22Rv1 (cell line): ENCODE results near the gene RBM12.

Experiments used
- H3K27ac ChIP-seq: fragments of 450-650 bp; 2 replicates; pipeline ENCODE4 v1.5.1; 2017
- ZFX ChIP-seq: fragments of 450-650 bp; IDR thresholded peaks from 2 replicates; pipeline ENCODE4 v1.6.1; 2017; ENCODE audit warnings: antibody characterized with exemption, borderline replicate concordance
- TF ChIP-seq, protein P1 (sequence below): fragments of 450-650 bp; IDR thresholded peaks from 2 replicates; pipeline ENCODE4 v1.5.1; 2017; ENCODE audit warnings: mild to moderate bottlenecking

RBM12 gene

DNA sequence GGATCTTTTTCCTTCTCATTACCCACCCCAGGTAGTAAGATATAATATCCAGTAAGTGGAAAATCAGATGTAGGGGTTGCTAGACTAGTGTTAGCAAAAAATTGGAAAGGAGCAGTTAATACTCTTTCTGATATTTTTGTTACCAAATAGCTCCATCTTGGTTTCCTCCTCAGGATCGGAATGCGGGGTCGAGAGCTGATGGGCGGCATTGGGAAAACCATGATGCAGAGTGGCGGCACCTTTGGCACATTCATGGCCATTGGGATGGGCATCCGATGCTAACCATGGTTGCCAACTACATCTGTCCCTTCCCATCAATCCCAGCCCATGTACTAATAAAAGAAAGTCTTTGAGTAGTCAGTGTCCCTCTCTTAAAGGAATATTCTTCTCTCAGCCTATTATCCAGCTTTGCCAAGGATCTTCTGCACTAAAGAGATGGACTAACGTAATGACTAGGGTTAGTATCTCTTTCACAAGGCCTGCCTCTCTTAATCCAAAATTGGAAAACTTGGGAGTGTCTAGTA, 36.0 kb upstream of the RBM12 start:
- H3K27ac ChIP-seq = peak overlapping the region; percentile 90
- TF ChIP-seq, protein P1, sequence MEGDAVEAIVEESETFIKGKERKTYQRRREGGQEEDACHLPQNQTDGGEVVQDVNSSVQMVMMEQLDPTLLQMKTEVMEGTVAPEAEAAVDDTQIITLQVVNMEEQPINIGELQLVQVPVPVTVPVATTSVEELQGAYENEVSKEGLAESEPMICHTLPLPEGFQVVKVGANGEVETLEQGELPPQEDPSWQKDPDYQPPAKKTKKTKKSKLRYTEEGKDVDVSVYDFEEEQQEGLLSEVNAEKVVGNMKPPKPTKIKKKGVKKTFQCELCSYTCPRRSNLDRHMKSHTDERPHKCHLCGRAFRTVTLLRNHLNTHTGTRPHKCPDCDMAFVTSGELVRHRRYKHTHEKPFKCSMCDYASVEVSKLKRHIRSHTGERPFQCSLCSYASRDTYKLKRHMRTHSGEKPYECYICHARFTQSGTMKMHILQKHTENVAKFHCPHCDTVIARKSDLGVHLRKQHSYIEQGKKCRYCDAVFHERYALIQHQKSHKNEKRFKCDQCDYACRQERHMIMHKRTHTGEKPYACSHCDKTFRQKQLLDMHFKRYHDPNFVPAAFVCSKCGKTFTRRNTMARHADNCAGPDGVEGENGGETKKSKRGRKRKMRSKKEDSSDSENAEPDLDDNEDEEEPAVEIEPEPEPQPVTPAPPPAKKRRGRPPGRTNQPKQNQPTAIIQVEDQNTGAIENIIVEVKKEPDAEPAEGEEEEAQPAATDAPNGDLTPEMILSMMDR = no peak
- TF ChIP-seq ZFX = no peak

DNA sequence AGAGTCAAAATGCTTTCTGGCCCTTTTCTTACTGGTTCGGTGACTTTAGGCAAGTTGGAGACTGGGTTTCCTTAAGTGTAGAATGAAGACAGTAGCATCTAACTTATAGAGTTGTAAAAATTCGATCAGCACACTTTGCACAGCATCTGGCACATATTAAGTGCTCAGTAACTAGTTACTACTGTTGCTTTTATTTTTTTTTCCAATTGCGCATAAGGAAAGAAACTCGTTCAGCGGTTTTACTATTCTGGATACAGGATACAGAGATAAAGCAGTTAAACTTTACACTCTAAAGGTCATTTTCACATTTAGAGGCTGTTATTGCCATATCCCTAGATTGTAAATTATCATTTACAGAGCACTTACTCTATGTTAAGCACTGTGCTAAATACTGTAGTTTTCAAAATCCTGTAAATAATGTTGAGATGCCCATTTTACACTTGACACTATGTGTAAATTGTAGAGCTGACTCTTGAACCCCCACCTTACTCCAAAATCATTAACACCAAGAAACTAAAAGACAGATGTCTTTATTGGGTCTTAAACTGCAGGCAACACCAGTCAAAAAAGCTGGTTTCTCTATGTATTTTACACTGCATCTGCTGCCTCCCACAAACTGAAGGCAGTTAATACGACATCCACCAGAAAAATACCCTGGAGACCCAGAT, 35.4 kb upstream of the RBM12 start:
- peak overlapping the region; percentile 90 for H3K27ac ChIP-seq
- TF ChIP-seq ZFX = no peak
- TF ChIP-seq, protein P1 = no peak

DNA sequence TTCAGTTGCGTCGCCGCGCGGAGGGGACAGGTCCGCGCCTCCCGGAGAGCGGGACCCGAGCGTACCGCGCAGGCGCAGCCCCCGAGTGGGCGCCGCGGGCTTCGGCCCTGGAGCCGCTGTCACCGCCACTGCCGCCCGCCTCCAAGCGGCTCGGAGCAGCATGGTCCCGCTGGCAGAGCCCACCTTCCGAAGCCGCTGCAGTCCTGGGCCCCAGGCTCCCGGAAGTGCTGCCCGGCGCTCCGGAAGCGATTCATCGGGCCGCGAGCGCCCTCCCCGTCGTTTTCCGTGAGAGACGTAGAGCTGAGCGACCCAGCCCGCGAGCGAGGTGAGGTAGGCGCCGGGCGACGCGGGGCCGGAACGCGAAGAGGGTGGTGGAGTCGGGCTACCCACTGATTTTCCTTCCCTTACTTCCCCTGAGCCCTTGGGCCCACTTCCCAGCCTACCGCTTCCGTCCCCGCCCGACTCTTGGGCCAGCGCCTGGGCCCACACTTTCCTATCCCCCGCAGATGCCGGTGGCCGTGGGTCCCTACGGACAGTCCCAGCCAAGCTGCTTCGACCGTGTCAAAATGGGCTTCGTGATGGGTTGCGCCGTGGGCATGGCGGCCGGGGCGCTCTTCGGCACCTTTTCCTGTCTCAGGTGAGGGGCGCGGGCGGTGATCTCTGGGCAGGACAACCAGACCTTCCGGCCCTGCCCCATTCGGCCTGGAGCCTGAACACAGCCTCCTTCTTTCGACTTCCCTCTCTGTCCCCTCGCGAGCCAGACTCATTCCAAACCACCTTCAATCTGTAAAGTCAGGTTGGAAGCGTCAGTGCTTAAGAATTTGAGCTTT, 34.6 kb upstream of the RBM12 start, which contains the start of the genes NFS1 and ROMO1:
Gene NFS1 (minus strand): TSS at position 226 of the 830 bp plus-strand sequence. CDS start 64 bp downstream, at position 162.
Gene ROMO1 (plus strand): TSS at position 279 of the 830 bp plus-strand sequence. CDS start 228 bp downstream, at position 507.
- peak within 1 kb of the TSS; percentile 90 for H3K27ac ChIP-seq
- no peak for TF ChIP-seq ZFX
- TF ChIP-seq, protein P1 = peak; percentile 19

DNA sequence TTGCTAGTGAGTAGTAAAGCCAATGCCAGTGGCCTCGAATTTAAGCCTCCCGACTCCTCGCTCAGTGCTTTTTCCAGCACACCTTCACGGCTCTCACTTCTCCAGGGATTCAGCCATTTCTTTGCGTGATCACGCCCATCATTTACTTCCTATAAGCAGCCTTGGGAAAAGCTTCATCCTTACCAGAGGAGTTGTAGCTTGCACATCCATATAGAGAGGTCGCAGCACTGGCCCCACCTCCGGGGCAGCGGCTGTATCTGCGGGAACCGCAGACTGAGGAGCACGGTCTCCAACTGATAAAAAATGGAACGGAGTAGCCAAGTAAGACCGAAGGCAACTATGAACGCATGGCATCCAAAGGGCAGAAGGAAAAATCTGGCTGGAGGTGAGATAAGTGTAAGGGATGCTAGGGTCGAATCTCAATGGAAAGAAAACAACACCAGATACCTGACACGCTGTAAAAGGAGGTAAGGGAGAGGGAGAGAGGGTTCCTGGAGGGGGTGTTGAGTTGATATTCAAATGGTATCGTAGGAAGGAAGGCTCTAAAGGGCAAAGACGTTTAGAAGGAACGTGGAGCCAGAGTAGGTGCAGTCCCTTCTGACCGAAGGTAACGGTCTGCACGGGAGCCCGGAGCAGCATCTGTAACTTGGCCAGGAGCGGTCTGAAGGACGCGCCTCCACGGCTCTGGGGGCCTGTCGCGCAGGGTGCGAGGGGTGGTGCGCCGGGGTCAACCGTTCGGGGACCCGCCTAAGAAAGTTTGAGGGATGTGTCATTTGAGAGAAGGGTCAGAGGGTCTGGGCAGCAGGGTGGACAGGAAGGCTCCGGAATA, 33.8 kb upstream of the RBM12 start:
- peak overlapping the region; percentile 90 for H3K27ac ChIP-seq
- no peak for TF ChIP-seq ZFX
- TF ChIP-seq, protein P1 = no peak

DNA sequence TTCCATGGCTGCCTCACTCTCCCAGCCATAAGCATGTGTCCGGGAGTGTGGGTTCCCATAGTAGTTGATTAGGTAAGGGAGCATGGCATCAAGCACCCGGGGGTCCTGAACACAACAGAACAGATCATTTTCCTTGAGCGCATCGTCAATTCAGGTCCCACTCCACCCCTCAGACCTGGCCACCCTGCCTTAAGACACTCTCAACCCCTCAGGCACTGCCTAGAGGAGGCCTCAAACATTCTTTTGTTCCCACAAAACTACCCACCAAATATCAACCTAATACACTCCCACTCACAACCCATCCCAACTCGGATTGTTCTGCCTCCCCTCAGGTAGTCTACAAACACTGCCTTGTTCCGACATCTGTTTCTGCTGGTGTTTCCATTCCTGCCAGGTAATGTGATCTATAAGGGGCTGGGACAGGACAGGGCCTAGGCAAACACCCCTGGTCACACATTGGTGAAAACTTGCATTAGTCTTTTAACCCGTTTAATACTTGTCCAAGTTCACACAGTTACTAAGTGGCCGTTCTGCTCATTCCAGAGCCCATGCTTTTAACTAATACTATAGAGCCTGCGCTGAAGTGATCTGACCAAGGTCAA, 33.1 kb upstream of the RBM12 start:
- no peak for TF ChIP-seq ZFX
- TF ChIP-seq, protein P1 = no peak
- H3K27ac ChIP-seq = peak overlapping the region; percentile 90; the same call in 1 of the 2 replicates

DNA sequence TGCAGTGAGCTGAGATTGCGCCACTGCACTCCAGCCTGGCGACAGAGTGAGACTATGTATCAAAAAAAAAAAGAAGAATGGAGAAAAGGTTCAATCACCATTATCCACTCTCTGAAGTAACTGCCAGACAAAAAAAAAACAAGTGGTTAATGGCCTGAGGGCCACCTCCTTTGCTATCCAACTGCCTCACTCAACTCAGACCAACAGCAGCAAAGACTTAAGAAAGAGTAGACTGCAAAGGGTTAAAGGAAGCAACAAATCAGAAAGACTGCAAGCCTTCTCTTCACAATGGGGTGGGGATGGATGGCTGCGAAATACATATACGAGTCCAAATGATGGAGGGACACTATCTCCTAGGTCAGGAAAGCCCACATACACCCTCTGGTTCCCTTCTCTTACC, 31.3 kb upstream of the RBM12 start:
- TF ChIP-seq, protein P1 = no peak
- H3K27ac ChIP-seq = no peak overlapping the region
